ENCODE data around the gene ODR4. TPM values are rescaled to one million over a fixed set of nuclear protein-coding genes. Genes with fewer than 3 reads are reported as not detected.
A peak's percentile ranks its signal among the peaks of the same experiment; 100 is the strongest.
"Not testable (repeated sequence)": the region's sequence is repeated elsewhere in the genome, so short reads cannot be mapped to it uniquely, and the experiment has no call there.

ODR4 gene
- polyA plus RNA-seq (ENCODE audit: insufficient read length), result 41.3 TPM
- long read RNA-seq, donor 1, partial matches to known transcripts, result 7 of 9 reads
- long read RNA-seq, donor 1, other reads (novel, unspliced or antisense), result 0 of 9 reads
- long read RNA-seq, donor 2, partial matches to known transcripts, result 225 of 226 reads
- long read RNA-seq, donor 2, other reads (novel, unspliced or antisense), result 0 of 226 reads
- long read RNA-seq, donor 3, partial matches to known transcripts, result 6 of 6 reads
- long read RNA-seq, donor 3, other reads (novel, unspliced or antisense), result 0 of 6 reads
- long read RNA-seq, donor 4, result 0 reads
- long read RNA-seq, donor 5, partial matches to known transcripts, result 15 of 15 reads
- long read RNA-seq, donor 5, other reads (novel, unspliced or antisense), result 0 of 15 reads
- long read RNA-seq, donor 6, partial matches to known transcripts, result 0 of 2 reads
- long read RNA-seq, donor 6, other reads (novel, unspliced or antisense), result 0 of 2 reads
- long read RNA-seq, donor 7, partial matches to known transcripts, result 8 of 15 reads
- long read RNA-seq, donor 7, other reads (novel, unspliced or antisense), result 6 of 15 reads
- long read RNA-seq, donor 8, result 0 reads

GRCh38 chr1:186375152-186375928 lies at the start of gene ODR4, which contains the start of gene TPR:
ODR4 (plus strand) TSS chr1:186375838; CDS start chr1:186379786, 3,948 bp downstream.
TPR (minus strand) TSS chr1:186375253; CDS start chr1:186375028, 225 bp downstream.
- DNase-seq, result peak; percentile 99

- DNase-seq, result no peak
Measured at GRCh38 chr1:186326009-186326408, 49.6 kb upstream of the ODR4 start.

- DNase-seq, result no peak
Measured at GRCh38 chr1:186327331-186327730, 48.3 kb upstream of the ODR4 start.

- no peak for DNase-seq
Measured at GRCh38 chr1:186330758-186331157, 44.9 kb upstream of the ODR4 start.

- DNase-seq, result no peak
Measured at GRCh38 chr1:186337554-186337953, 38.1 kb upstream of the ODR4 start.

- DNase-seq, result no peak
Measured at GRCh38 chr1:186340772-186341171, 34.9 kb upstream of the ODR4 start.

- DNase-seq, result not testable (repeated sequence)
Measured at GRCh38 chr1:186347837-186348691, 27.6 kb upstream of the ODR4 start.

- peak; percentile 36 for DNase-seq
Measured at GRCh38 chr1:186374303-186375151, 1.1 kb upstream of the ODR4 start.

GRCh38 chr1:186375929-186376319 lies 286 bp downstream of the ODR4 start:
- DNase-seq, result no peak

GRCh38 chr1:186386725-186387383 lies 11.2 kb downstream of the ODR4 start:
- no peak for DNase-seq

- DNase-seq, result no peak
Measured at GRCh38 chr1:186390925-186391324, 15.3 kb downstream of the ODR4 start.

- DNase-seq, result no peak
Measured at GRCh38 chr1:186391841-186392240, 16.2 kb downstream of the ODR4 start.

GRCh38 chr1:186392711-186393110 lies 17.1 kb downstream of the ODR4 start:
- not testable (repeated sequence) for DNase-seq

GRCh38 chr1:186401446-186401845 lies 25.8 kb downstream of the ODR4 start:
- DNase-seq, result not testable (repeated sequence)

GRCh38 chr1:186403632-186404031 lies 28.0 kb downstream of the ODR4 start:
- DNase-seq, result no peak

GRCh38 chr1:186404454-186405051 lies 28.9 kb downstream of the ODR4 start:
- peak; percentile 11 for DNase-seq

GRCh38 chr1:186409091-186409490 lies 33.5 kb downstream of the ODR4 start:
- no peak for DNase-seq

- DNase-seq, result no peak
Measured at GRCh38 chr1:186413319-186413718, 37.7 kb downstream of the ODR4 start.

- DNase-seq, result no peak
Measured at GRCh38 chr1:186418503-186418902, 42.9 kb downstream of the ODR4 start.

- DNase-seq, result no peak
Measured at GRCh38 chr1:186420311-186420710, 44.7 kb downstream of the ODR4 start.
